Trophoblast cell (in vitro differentiated cells and primary cell): ENCODE measurements around the gene KRT222.

Experiments
- DNase-seq, 2 donors: peaks; one replicate each; pipeline ENCODE4 v3.0.0-alpha.2; 2016
- H2AFZ ChIP-seq: 2 replicates; pipeline ENCODE4 v1.6.1; 2013; ENCODE audit warnings: low read length, moderate library complexity, mild to moderate bottlenecking; ENCODE audit not compliant: insufficient read depth, poor library complexity
- H2AK5ac ChIP-seq: 2 replicates; pipeline ENCODE4 v1.6.1; 2013; ENCODE audit warnings: mild to moderate bottlenecking, low read length
- H2BK120ac ChIP-seq: 2 replicates; pipeline ENCODE4 v1.6.1; 2013; ENCODE audit warnings: low read length, mild to moderate bottlenecking, moderate library complexity; ENCODE audit not compliant: insufficient read depth, poor library complexity
- H2BK12ac ChIP-seq: 2 replicates; pipeline ENCODE4 v1.6.1; 2013; ENCODE audit warnings: mild to moderate bottlenecking, low read length, moderate library complexity
- H2BK5ac ChIP-seq: 2 replicates; pipeline ENCODE4 v1.6.1; 2013; ENCODE audit warnings: low read length, low read depth, moderate library complexity, mild to moderate bottlenecking; ENCODE audit not compliant: poor library complexity
- H3K14ac ChIP-seq: 2 replicates; pipeline ENCODE4 v1.6.1; 2013; ENCODE audit warnings: mild to moderate bottlenecking, low read length
- H3K18ac ChIP-seq: 2 replicates; pipeline ENCODE4 v1.6.1; 2013; ENCODE audit warnings: mild to moderate bottlenecking, low read length
- H3K23ac ChIP-seq: 2 replicates; pipeline ENCODE4 v1.6.1; 2013; ENCODE audit warnings: low read length
- H3K27ac ChIP-seq: 2 replicates; pipeline ENCODE4 v1.5.1; 2013; ENCODE audit warnings: low read depth, mild to moderate bottlenecking, inconsistent platforms, low read length, moderate library complexity
- H3K27me3 ChIP-seq: 2 replicates; pipeline ENCODE4 v1.6.1; 2013; ENCODE audit warnings: inconsistent platforms, mild to moderate bottlenecking, low read length, moderate library complexity; ENCODE audit not compliant: insufficient read depth
- H3K36me3 ChIP-seq, 2 experiments: 1 replicate in 1 of 2; 2 replicates in 1 of 2; pipeline ENCODE4 v1.6.1; 2013; ENCODE audit warnings: low read length in 2 of 2, mild to moderate bottlenecking in 2 of 2, moderate library complexity in 1 of 2; ENCODE audit not compliant: insufficient read depth in 2 of 2, control insufficient read depth in 1 of 2
- H3K4ac ChIP-seq: 2 replicates; pipeline ENCODE4 v1.6.1; 2013; ENCODE audit warnings: low read depth, mild to moderate bottlenecking, low read length, moderate library complexity
- H3K4me1 ChIP-seq, 2 experiments: 1 replicate in 1 of 2; 2 replicates in 1 of 2; pipeline ENCODE4 v1.6.1; 2013; ENCODE audit warnings: low read length in 2 of 2, mild to moderate bottlenecking in 2 of 2, moderate library complexity in 1 of 2; ENCODE audit not compliant: insufficient read depth in 2 of 2, control insufficient read depth in 1 of 2
- H3K4me2 ChIP-seq: 2 replicates; pipeline ENCODE4 v1.6.1; 2013; ENCODE audit warnings: inconsistent platforms, mild to moderate bottlenecking, low read length, moderate library complexity
- H3K4me3 ChIP-seq: 2 replicates; pipeline ENCODE4 v1.5.1; 2013; ENCODE audit warnings: mild to moderate bottlenecking, low read depth, low read length, inconsistent platforms
- H3K79me1 ChIP-seq: one replicate; pipeline ENCODE4 v1.6.1; 2013; ENCODE audit warnings: low read length
- H3K79me2 ChIP-seq: 2 replicates; pipeline ENCODE4 v1.6.1; 2013; ENCODE audit warnings: low read length, mild to moderate bottlenecking; ENCODE audit not compliant: control insufficient read depth, insufficient read depth, poor library complexity
- H3K9ac ChIP-seq: 2 replicates; pipeline ENCODE4 v1.6.1; 2013; ENCODE audit warnings: mild to moderate bottlenecking, low read length
- H3K9me3 ChIP-seq: 2 replicates; pipeline ENCODE4 v1.6.1; 2013; ENCODE audit warnings: low read depth, mild to moderate bottlenecking, control low read depth, inconsistent platforms, low read length; ENCODE audit not compliant: insufficient read depth
- H4K12ac ChIP-seq: 2 replicates; pipeline ENCODE4 v1.6.1; 2013; ENCODE audit warnings: low read depth, mild to moderate bottlenecking, low read length, moderate library complexity
- H4K8ac ChIP-seq: 2 replicates; pipeline ENCODE4 v1.6.1; 2013; ENCODE audit warnings: low read depth, mild to moderate bottlenecking, low read length, moderate library complexity
- H4K91ac ChIP-seq: one replicate; pipeline ENCODE4 v1.6.1; 2013; ENCODE audit warnings: low read depth, mild to moderate bottlenecking, low read length, moderate library complexity
- WGBS: extraction: QIAGEN DNeasy Blood & Tissue Kit; methylation state at CpG from one replicate; pipeline ENCODE4 v1.1.7; 2013; ENCODE audit warnings: missing lambda C conversion rate; ENCODE audit not compliant: insufficient read length, insufficient coverage; ENCODE audit errors: extremely low coverage; 5-methylcytosine and 5-hydroxymethylcytosine counted together

The KRT222 gene

DNA sequence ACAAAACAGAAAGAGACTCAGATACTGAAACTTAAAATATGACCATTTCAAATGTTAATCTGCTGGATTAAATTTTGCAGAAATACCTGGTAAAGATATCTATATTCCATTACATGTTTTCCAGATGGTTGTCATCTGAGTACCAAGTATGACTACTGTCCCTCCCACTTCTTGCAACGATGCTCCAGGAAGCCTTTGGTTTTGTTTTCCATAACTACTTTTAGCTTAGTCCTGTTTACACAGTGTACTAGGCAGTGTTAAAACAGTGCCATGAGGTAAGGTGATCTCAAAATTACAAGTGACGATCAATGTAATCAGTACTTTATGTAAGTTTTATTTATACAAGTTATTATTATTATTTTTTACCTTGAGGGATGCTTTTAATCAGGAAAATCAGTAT lies 35.1 kb downstream of the KRT222 start:
- H3K4me1 ChIP-seq: no peaks in the 10 kb centered on the region
- no peak overlapping the region for H3K27ac ChIP-seq
- no peak overlapping the region for H2BK120ac ChIP-seq
- WGBS: no CpG with 5 or more reads among the region's 2 CpGs
- no peak overlapping the region for H3K4ac ChIP-seq
- no peak overlapping the region for H4K12ac ChIP-seq
- H3K9me3 ChIP-seq: no peaks in the 10 kb centered on the region
- H4K8ac ChIP-seq: no peak overlapping the region
- no peak overlapping the region for H3K4me2 ChIP-seq
- no peaks in the 10 kb centered on the region for H3K27me3 ChIP-seq
- no peak for DNase-seq
- H3K79me1 ChIP-seq: no peaks in the 10 kb centered on the region
- no peak overlapping the region for H2AK5ac ChIP-seq
- no peaks in the 10 kb centered on the region for H3K79me2 ChIP-seq
- H2BK12ac ChIP-seq: no peak overlapping the region
- H2AFZ ChIP-seq: no peak overlapping the region
- no peak overlapping the region for H3K23ac ChIP-seq
- H3K18ac ChIP-seq: no peak overlapping the region
- no peak overlapping the region for H3K9ac ChIP-seq
- peaks cover 17 to 31% of the 10 kb centered on the region in 2 experiments for H3K36me3 ChIP-seq
- H3K14ac ChIP-seq: no peak overlapping the region
- H4K91ac ChIP-seq: no peak overlapping the region
- H3K4me3 ChIP-seq: no peak overlapping the region
- H2BK5ac ChIP-seq: no peak overlapping the region

DNA sequence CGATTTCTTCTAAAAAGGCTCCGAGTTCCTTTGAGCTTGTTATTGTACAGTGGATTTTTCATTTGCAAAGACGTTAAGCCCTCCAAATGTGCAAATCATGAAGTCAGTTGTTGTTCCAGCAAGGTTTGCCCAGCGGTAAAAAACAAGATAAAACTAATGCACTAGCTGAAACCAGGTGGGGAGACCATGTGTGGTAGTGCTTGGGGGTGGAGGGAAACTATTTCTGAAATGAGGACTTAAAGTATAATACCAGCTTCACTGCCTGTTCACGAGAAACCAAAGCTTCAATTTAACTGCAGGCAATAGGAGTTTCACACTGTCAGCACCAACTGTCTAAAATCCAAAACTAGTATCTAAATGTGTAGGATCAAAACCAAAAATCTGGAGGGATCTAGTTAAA lies 39.7 kb downstream of the KRT222 start:
- Histone ChIP-seq H4K91ac (no peak overlapping the region), H2AFZ (no peak overlapping the region), H2BK120ac (no peak overlapping the region), H3K4me2 (no peak overlapping the region), H3K4me3 (no peak overlapping the region), H3K27me3 (no peaks in the 10 kb centered on the region), H3K36me3 (peaks cover 2 to 11% of the 10 kb centered on the region in 2 experiments), H2BK12ac (no peak overlapping the region), H2BK5ac (no peak overlapping the region), H3K14ac (no peak overlapping the region), H3K23ac (no peak overlapping the region), H3K9ac (no peak overlapping the region), H3K18ac (no peak overlapping the region), H3K9me3 (no peaks in the 10 kb centered on the region), H3K4me1 (no peaks in the 10 kb centered on the region), H3K27ac (no peak overlapping the region), H2AK5ac (no peak overlapping the region), H4K12ac (no peak overlapping the region), H3K79me2 (no peaks in the 10 kb centered on the region), H4K8ac (no peak overlapping the region), H3K79me1 (no peaks in the 10 kb centered on the region), H3K4ac (no peak overlapping the region)
- no peak for DNase-seq
- no CpG with 5 or more reads among the region's 5 CpGs for WGBS

DNA sequence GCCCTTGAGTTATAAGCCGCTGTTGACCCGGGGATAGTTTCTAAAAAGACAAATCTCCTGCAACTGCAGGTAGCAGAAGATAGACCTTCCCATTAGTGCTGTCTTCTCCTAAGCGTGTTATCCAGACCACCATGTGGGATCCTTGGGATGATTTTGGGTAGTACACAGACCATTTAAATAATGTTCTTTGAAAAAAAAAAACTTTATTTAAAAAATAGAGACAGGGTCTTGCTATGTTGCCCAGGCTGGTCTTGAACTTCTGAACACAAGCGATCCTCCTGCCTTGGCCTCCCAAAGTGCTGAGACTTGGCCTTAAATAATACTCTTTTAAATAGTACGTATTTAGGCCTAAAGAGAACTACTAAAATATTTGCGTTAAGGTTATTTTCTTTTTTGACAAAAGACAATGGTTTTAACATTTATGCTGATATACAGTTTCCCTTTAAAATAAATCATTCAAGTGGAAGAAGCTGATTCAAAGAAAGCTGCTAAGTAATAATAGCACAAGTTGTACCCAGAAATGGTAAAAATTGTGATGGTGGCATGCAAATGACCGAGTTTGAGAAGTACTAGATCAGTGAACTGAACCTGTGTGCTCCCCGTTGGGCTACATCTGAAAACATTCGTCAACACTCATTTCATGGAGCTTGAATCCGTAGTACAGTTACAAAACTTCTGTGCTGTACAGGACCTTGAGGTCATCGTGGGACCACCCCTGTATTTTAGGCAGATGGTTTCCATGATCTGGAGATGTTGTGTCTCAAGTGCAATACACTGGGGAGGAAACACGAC lies 41.4 kb downstream of the KRT222 start:
- H4K8ac ChIP-seq: no peak overlapping the region
- no peaks in the 10 kb centered on the region for H3K79me1 ChIP-seq
- H2BK5ac ChIP-seq: no peak overlapping the region
- no peaks in the 10 kb centered on the region for H3K9me3 ChIP-seq
- no peak overlapping the region for H3K4me3 ChIP-seq
- H3K18ac ChIP-seq: no peak overlapping the region
- H3K27ac ChIP-seq: no peak overlapping the region
- no peaks in the 10 kb centered on the region for H3K4me1 ChIP-seq
- no peak overlapping the region for H2AK5ac ChIP-seq
- no peak overlapping the region for H3K14ac ChIP-seq
- H3K9ac ChIP-seq: no peak overlapping the region
- H2BK120ac ChIP-seq: no peak overlapping the region
- H3K4ac ChIP-seq: no peak overlapping the region
- no peak overlapping the region for H4K12ac ChIP-seq
- H2BK12ac ChIP-seq: no peak overlapping the region
- peaks cover under 1 to 4% of the 10 kb centered on the region in 2 experiments for H3K36me3 ChIP-seq
- H3K23ac ChIP-seq: no peak overlapping the region
- no peak overlapping the region for H2AFZ ChIP-seq
- H4K91ac ChIP-seq: no peak overlapping the region
- DNase-seq: no peak
- H3K27me3 ChIP-seq: no peaks in the 10 kb centered on the region
- no CpG with 5 or more reads among the region's 12 CpGs for WGBS
- no peak overlapping the region for H3K4me2 ChIP-seq
- no peaks in the 10 kb centered on the region for H3K79me2 ChIP-seq

DNA sequence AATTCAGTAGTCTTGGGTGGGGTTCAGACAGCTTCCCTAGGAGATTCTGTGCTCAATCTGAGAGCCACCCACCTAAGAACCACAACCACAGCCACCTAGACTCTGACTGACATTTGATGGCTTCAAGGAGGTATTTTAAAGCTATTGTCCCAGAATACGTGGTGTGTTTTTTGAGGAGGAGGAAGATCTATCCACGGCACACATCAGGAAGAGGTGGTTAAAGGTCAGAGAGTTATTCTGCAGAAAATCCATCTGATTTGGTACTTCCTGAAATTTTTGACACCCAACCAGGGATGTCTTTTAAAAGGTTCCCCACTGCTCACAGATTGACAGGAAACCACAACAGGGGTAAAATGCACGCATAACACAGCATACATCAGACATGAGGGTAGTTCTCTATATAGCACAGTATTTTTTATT lies 42.5 kb downstream of the KRT222 start:
- no CpG with 5 or more reads among the region's 3 CpGs for WGBS
- Histone ChIP-seq H3K4me3 (no peak overlapping the region), H3K27me3 (no peaks in the 10 kb centered on the region), H3K36me3 (no peaks in the 10 kb centered on the region), H3K23ac (no peak overlapping the region), H3K14ac (no peak overlapping the region), H3K4ac (no peak overlapping the region), H4K91ac (no peak overlapping the region), H3K27ac (no peak overlapping the region), H4K8ac (no peak overlapping the region), H3K18ac (no peak overlapping the region), H2BK12ac (no peak overlapping the region), H3K4me2 (no peak overlapping the region), H2BK120ac (no peak overlapping the region), H4K12ac (no peak overlapping the region), H2BK5ac (no peak overlapping the region), H3K79me1 (no peaks in the 10 kb centered on the region), H3K79me2 (no peaks in the 10 kb centered on the region), H2AK5ac (no peak overlapping the region), H3K9ac (no peak overlapping the region), H3K4me1 (peaks cover 0 to 3% of the 10 kb centered on the region in 2 experiments), H3K9me3 (no peaks in the 10 kb centered on the region), H2AFZ (no peak overlapping the region)
- no peak for DNase-seq
